SU-DHL-6 (cell line): ENCODE results near the gene ITPKB.

ENCODE experiments used
- H2AFZ ChIP-seq: fragments of 200-600 bp; sonication (generic); 2 replicates; pipeline ENCODE4 v1.6.1; 2014; ENCODE audit warnings: low read depth, mild to moderate bottlenecking, moderate library complexity, mixed read lengths, antibody characterized with exemption, low read length; ENCODE audit not compliant: severe bottlenecking
- H3F3A ChIP-seq: fragments of 200-600 bp; shearing (Covaris generic); 2 replicates; pipeline ENCODE4 v1.6.0; 2016; ENCODE audit warnings: antibody characterized with exemption, mild to moderate bottlenecking; ENCODE audit not compliant: insufficient read depth
- H3K27ac ChIP-seq: fragments of 200-600 bp; sonication (generic); 2 replicates; pipeline ENCODE4 v1.5.1; 2016; ENCODE audit warnings: low read depth, mild to moderate bottlenecking, low read length, moderate library complexity, mixed read lengths
- H3K27me3 ChIP-seq: fragments of 200-600 bp; sonication (generic), shearing (Covaris generic); 2 replicates; pipeline ENCODE4 v1.6.0; 2014; ENCODE audit warnings: mild to moderate bottlenecking, low read length
- H3K36me3 ChIP-seq: fragments of 200-600 bp; sonication (generic); 2 replicates; pipeline ENCODE4 v1.6.1; 2014; ENCODE audit warnings: mild to moderate bottlenecking, low read length, mixed read lengths
- H3K4me2 ChIP-seq: fragments of 300-600, 200-600 bp; shearing (Covaris generic), sonication (generic); 2 replicates; pipeline ENCODE4 v1.6.0; 2014; ENCODE audit warnings: low read length, low read depth, mild to moderate bottlenecking; ENCODE audit not compliant: poor library complexity, severe bottlenecking
- H3K4me3 ChIP-seq: fragments of 200-600 bp; sonication (generic); 2 replicates; pipeline ENCODE4 v1.5.1; 2014; ENCODE audit warnings: antibody characterized with exemption, low read length, mild to moderate bottlenecking, mixed read lengths; ENCODE audit not compliant: insufficient read depth, poor library complexity, severe bottlenecking
- H3K79me2 ChIP-seq: fragments of 200-600 bp; sonication (generic); 2 replicates; pipeline ENCODE4 v1.6.1; 2014; ENCODE audit warnings: mild to moderate bottlenecking, low read length, moderate library complexity; ENCODE audit not compliant: insufficient read depth
- H3K9ac ChIP-seq: fragments of 200-600 bp; sonication (generic); 2 replicates; pipeline ENCODE4 v1.7.0; 2014; ENCODE audit warnings: mild to moderate bottlenecking, low read length
- H3K9me2 ChIP-seq: fragments of 200-600 bp; sonication (generic); replicated peaks from 2 replicates; pipeline ENCODE4 v1.6.1; 2014; ENCODE audit warnings: low read length; ENCODE audit not compliant: insufficient read depth
- H3K9me3 ChIP-seq: fragments of 200-600 bp; sonication (generic); 2 replicates; pipeline ENCODE4 v1.6.1; 2014; ENCODE audit warnings: low read length, mixed read lengths; ENCODE audit not compliant: insufficient read depth
- H4K20me1 ChIP-seq: fragments of 200-600 bp; sonication (generic); 2 replicates; pipeline ENCODE4 v1.6.1; 2014; ENCODE audit warnings: low read depth, mild to moderate bottlenecking, antibody characterized with exemption, low read length, moderate library complexity, mixed read lengths
- CTCF ChIP-seq: fragments of 200-600 bp; sonication (generic); IDR thresholded peaks from one replicate; pipeline ENCODE4 v1.5.1; 2017; ENCODE audit warnings: antibody characterized with exemption, mild to moderate bottlenecking, low read length, moderate library complexity; ENCODE audit not compliant: insufficient read depth, poor library complexity, severe bottlenecking
- EZH2phosphoT487 ChIP-seq: fragments of 200-600 bp; sonication (generic), shearing (Covaris generic); conservative IDR thresholded peaks from 2 replicates; pipeline ENCODE4 v1.6.1; 2018; ENCODE audit warnings: mild to moderate bottlenecking, antibody characterized with exemption, low read length, moderate library complexity, mixed read lengths

ITPKB gene

GRCh38 chr1:226738995-226739695 is at the start of gene ITPKB:
Gene ITPKB, minus strand, starts transcription at chr1:226739282. Its CDS starts 1,824 bp downstream, at chr1:226737458.
- TF ChIP-seq CTCF = no peak
- no peak for TF ChIP-seq EZH2phosphoT487
- Histone ChIP-seq H3K27ac (peak within 1 kb of the TSS; percentile 98), H3K79me2 (peaks cover 47% of the 10 kb centered on the region), H3K9me2 (no peaks in the 10 kb centered on the region), H4K20me1 (peaks cover 5% of the 10 kb centered on the region; the same call in 1 of the 2 replicates), H3K4me3 (peak within 1 kb of the TSS; percentile 99), H3K36me3 (peaks cover 12% of the 10 kb centered on the region; the same call in 1 of the 2 replicates), H3K9ac (peak within 1 kb of the TSS; percentile 98), H3K4me2 (peak within 1 kb of the TSS; percentile 96), H2AFZ (peak within 1 kb of the TSS; percentile 42), H3K9me3 (no peaks in the 10 kb centered on the region), H3K27me3 (no peaks in the 10 kb centered on the region), H3F3A (peaks cover 23% of the 10 kb centered on the region)

GRCh38 chr1:226787638-226788037 is 48.6 kb upstream of the ITPKB start:
- Histone ChIP-seq H3K79me2 (no peaks in the 10 kb centered on the region), H3K4me3 (no peak overlapping the region), H3K36me3 (no peaks in the 10 kb centered on the region), H3K9me2 (no peaks in the 10 kb centered on the region), H3K9me3 (no peaks in the 10 kb centered on the region), H4K20me1 (no peaks in the 10 kb centered on the region), H3K27me3 (no peaks in the 10 kb centered on the region), H3F3A (no peaks in the 10 kb centered on the region), H3K27ac (no peak overlapping the region), H2AFZ (no peak overlapping the region), H3K9ac (no peak overlapping the region), H3K4me2 (no peak overlapping the region)
- no peak for TF ChIP-seq EZH2phosphoT487
- no peak for TF ChIP-seq CTCF

GRCh38 chr1:226787071-226787470 is 48.0 kb upstream of the ITPKB start:
- Histone ChIP-seq H3K79me2 (no peaks in the 10 kb centered on the region), H4K20me1 (no peaks in the 10 kb centered on the region), H3K27me3 (no peaks in the 10 kb centered on the region), H2AFZ (no peak overlapping the region), H3K27ac (no peak overlapping the region), H3K36me3 (no peaks in the 10 kb centered on the region), H3K9me3 (no peaks in the 10 kb centered on the region), H3K9me2 (no peaks in the 10 kb centered on the region), H3K9ac (no peak overlapping the region), H3K4me2 (no peak overlapping the region), H3F3A (no peaks in the 10 kb centered on the region), H3K4me3 (no peak overlapping the region)
- TF ChIP-seq EZH2phosphoT487 (no peak), CTCF (no peak)
